AG10803 (cell line): Measurements from ENCODE around the gene FHL2.
A peak's percentile ranks its signal among the peaks of the same experiment; 100 is the strongest.

ENCODE experiments used
- DNase-seq: peaks from one replicate; pipeline ENCODE4 v3.0.0; 2010; ENCODE audit warnings: low read depth
- H3K4me3 ChIP-seq: 2 replicates; pipeline ENCODE4 v1.5.1; 2011; ENCODE audit warnings: mild to moderate bottlenecking, low read length, control low read depth
- TF ChIP-seq, protein P1 (sequence below): conservative IDR thresholded peaks from 2 replicates; pipeline ENCODE4 v1.5.1; 2011; ENCODE audit warnings: mild to moderate bottlenecking, low read length, control low read depth, inconsistent platforms

FHL2 gene

DNA sequence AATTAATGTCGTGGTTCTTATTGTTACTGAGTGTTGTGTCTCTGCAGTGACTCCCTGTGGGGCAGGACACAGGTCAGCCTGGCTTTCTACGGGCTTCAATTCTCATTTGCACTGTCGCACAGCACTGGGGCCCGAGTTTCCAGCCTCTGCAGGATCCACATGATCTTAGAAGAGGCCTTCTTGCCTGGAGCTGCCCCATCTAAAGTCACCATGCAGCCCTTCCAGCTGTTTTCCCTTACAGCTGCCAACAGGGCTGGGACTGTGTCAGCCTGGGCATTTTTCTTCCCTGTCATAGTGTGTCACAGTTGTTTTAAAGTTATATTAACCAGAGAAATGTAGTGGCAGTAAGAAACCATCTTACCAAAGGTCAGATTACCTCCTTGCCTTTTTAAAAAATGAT lies 27.0 kb downstream of the FHL2 start:
- TF ChIP-seq, protein P1, sequence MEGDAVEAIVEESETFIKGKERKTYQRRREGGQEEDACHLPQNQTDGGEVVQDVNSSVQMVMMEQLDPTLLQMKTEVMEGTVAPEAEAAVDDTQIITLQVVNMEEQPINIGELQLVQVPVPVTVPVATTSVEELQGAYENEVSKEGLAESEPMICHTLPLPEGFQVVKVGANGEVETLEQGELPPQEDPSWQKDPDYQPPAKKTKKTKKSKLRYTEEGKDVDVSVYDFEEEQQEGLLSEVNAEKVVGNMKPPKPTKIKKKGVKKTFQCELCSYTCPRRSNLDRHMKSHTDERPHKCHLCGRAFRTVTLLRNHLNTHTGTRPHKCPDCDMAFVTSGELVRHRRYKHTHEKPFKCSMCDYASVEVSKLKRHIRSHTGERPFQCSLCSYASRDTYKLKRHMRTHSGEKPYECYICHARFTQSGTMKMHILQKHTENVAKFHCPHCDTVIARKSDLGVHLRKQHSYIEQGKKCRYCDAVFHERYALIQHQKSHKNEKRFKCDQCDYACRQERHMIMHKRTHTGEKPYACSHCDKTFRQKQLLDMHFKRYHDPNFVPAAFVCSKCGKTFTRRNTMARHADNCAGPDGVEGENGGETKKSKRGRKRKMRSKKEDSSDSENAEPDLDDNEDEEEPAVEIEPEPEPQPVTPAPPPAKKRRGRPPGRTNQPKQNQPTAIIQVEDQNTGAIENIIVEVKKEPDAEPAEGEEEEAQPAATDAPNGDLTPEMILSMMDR = no peak
- DNase-seq = no peak
- no peak overlapping the region for H3K4me3 ChIP-seq

DNA sequence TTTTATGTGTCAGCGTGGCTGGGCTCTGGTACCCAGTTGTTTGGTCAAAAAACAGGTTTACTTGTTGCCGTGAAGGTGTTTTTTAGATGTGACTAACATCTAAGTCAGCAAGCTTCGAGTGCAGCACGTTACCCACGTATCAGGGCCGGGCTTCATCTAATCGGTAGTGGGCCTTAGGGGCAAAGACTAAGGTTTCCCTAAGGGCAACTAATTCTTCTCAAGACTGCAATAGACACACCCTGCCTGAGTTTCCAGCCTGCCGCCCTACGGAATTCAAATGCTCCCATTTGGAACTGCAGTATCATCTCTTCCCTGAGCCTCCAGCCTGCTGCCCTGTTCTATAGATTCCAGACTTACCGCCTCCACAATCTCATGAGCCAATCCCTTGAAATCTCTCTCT lies 27.7 kb downstream of the FHL2 start:
- TF ChIP-seq, protein P1 = no peak
- no peak overlapping the region for H3K4me3 ChIP-seq
- DNase-seq = no peak

GRCh38 chr2:105369777-105370690 lies 28.8 kb downstream of the FHL2 start:
- TF ChIP-seq, protein P1 = peak; percentile 94
- no peak overlapping the region for H3K4me3 ChIP-seq
- DNase-seq = peak; percentile 85

DNA sequence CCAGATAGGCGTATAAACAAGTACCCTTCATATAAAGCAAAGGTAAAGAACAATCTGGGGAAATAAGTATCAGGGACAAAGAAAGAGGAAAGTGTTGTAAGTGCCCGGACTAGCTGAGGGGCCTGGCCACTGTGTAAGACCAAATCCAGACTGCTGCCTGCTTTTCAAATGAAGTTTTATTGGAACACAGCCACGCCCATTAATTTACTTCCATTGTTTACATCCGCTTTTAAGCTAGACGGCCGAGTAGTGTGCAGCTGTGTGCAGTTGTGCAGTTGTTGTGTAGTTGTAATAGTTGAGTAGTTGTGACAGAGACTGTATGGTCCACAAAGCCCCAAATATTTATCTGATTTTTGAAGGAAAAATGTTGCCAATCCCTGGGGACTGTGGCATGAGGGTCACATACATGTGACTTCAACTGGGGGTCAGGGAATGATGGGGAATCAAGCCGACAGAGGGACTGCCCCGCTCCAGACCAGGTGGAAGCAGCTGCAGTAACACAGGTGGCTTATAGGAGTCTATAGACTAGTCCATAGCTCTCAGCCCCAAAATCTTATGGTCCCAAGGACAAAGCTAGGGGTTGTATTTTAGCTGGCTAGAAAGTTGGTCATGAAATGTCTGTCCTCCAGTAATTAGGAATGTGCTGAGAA lies 30.0 kb downstream of the FHL2 start:
- no peak overlapping the region for H3K4me3 ChIP-seq
- TF ChIP-seq, protein P1 = no peak
- DNase-seq = no peak

- H3K4me3 ChIP-seq = no peak overlapping the region
- TF ChIP-seq, protein P1 = no peak
- no peak for DNase-seq
Observed at GRCh38 chr2:105365206-105365605, 33.6 kb downstream of the FHL2 start.

- TF ChIP-seq, protein P1 = no peak
- DNase-seq = peak; percentile 63
- no peak overlapping the region for H3K4me3 ChIP-seq
Observed at GRCh38 chr2:105364436-105365139, 34.3 kb downstream of the FHL2 start.
